ENCODE data around the gene MMP24OS.

DNA sequence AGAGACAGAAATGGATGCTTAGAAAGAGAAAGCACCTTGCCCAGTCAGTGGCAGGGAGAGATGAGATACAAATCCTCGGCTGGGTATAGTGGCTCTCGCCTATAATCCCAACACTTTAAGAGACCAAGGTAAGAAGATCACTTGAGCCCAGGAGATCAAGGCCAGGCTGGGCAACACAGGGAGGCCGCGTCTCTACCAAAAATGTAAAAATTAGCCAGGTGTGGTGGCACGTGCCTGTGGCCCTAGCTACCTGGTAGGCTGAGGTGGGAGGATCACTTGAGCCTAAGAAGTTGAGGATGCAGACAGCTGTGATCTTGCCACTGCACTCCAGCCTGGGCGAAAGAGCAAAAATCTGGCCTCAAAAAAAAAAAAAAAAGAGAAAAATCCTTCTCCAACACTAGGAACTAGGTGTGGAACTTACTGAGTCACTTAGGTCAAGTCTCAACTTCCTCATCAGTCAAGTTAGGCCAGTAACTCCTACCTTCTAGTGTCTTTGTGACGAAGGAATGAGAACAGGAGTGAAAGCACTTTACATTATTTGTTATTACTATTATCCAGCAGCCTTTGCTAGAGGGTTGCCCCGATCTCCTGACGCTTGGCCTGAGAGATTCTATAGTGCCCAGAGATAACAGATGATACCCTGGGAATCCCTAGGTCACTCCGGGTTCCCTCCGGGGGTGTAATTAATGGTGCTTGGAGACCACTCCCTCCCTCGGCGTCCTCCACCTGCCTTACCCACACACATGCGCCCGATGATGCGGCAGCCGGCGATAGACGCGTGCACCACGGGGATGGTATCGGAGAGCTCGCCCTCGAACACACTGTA lies 5.7 kb upstream of the MMP24OS start:
- TF ChIP-seq, protein P1, sequence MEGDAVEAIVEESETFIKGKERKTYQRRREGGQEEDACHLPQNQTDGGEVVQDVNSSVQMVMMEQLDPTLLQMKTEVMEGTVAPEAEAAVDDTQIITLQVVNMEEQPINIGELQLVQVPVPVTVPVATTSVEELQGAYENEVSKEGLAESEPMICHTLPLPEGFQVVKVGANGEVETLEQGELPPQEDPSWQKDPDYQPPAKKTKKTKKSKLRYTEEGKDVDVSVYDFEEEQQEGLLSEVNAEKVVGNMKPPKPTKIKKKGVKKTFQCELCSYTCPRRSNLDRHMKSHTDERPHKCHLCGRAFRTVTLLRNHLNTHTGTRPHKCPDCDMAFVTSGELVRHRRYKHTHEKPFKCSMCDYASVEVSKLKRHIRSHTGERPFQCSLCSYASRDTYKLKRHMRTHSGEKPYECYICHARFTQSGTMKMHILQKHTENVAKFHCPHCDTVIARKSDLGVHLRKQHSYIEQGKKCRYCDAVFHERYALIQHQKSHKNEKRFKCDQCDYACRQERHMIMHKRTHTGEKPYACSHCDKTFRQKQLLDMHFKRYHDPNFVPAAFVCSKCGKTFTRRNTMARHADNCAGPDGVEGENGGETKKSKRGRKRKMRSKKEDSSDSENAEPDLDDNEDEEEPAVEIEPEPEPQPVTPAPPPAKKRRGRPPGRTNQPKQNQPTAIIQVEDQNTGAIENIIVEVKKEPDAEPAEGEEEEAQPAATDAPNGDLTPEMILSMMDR (IDR thresholded peaks at IDR 0.05) = no peak
- TF ChIP-seq POLR2AphosphoS5 (IDR thresholded peaks at IDR 0.05) (no peak), POLR2A (IDR thresholded peaks at IDR 0.05) (no peak)
